GM12873 (cell line): Measurements from ENCODE around the gene CLDN16.

Experiments
- CTCF ChIP-seq: IDR thresholded peaks from 2 replicates; pipeline ENCODE4 v1.5.1; 2012; ENCODE audit warnings: low read depth, mild to moderate bottlenecking, moderate library complexity, low read length, control low read depth; ENCODE audit not compliant: insufficient read depth; ENCODE audit errors: missing control alignments

The CLDN16 gene

GRCh38 chr3:190435618-190436017, 47.7 kb downstream of the CLDN16 start:
- TF ChIP-seq CTCF = no peak

- no peak for TF ChIP-seq CTCF
Observed at GRCh38 chr3:190436331-190436730, 48.4 kb downstream of the CLDN16 start.

DNA sequence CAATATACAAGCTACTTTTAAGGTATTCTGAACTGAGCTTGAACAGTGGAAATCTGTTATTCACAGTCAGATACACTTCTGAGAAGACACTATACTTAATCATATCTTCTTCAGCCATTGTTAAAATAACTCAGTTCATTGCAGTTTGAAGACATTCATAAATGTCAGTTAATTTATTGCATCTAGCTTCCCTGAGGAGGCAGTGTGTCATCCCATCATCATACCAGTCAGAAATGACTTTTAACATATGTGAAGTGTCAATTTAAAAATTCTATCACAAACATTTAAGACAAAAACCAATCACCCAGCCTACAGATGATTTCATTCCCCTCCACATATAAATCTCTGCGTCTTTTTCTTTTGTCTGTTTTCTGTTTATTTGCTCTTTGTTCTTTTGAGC, 54.3 kb downstream of the CLDN16 start:
- TF ChIP-seq CTCF = no peak

DNA sequence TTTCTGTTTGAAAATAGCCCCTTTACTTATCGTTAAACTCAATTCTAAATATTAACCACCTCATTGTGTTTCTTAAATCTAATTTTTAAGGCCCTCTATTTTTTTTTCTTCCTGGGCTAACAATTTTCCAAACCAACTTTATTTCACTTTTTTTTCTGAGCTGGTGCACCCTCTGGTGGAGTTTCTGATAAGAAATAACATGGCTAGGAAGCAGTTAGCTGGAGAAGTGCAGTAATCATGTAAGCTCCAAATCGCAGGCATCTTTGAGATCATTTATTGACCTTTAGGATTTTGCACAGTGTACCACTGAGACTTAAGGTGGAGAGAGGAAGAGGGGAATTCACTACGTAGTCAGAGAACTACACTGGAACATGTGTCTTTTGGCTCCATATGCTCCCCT, 55.3 kb downstream of the CLDN16 start:
- TF ChIP-seq CTCF = no peak

DNA sequence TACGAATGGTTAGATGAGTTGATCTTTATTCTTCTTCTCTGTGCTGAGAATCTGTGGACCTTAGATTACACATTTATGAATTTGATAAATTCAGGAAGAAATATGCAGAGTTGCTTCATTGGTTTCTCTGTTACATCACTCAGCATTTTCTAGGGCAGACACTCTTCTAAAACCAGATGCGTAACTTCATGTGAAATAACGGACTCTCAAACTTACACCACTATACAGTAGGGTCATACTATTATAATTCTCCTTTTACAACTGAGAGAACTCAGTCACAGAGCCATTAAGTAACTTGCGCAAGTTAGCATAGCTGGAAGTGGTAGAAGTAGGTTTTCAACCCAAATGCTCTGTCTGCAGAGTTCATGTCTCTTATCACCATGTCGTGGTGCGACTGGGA, 56.0 kb downstream of the CLDN16 start:
- no peak for TF ChIP-seq CTCF

DNA sequence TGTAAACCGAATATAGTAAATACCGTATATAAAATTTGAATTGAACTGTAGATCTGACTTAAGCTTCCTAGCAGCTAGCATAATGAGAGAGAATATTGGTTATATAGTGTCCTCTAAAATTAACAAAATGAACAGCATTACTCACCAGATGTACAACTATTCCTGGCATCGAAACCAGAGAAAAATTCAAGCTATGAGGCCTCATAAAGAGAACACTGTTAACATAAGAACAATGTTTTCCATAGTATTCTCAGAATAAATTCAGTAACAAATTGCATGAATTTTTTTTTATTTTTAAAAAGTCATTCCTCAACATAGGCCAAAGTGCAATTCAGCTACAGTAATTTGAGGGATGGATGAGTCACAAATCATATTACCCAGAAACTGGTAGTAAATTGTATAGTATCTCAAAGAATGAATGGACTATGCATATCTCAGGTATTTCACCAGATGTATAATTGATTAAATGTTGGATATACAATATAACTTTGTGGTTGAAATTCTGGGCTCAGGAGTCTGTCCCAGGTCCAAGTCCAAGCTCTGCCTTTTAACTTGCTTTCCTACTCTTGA, 56.7 kb downstream of the CLDN16 start:
- TF ChIP-seq CTCF = no peak

DNA sequence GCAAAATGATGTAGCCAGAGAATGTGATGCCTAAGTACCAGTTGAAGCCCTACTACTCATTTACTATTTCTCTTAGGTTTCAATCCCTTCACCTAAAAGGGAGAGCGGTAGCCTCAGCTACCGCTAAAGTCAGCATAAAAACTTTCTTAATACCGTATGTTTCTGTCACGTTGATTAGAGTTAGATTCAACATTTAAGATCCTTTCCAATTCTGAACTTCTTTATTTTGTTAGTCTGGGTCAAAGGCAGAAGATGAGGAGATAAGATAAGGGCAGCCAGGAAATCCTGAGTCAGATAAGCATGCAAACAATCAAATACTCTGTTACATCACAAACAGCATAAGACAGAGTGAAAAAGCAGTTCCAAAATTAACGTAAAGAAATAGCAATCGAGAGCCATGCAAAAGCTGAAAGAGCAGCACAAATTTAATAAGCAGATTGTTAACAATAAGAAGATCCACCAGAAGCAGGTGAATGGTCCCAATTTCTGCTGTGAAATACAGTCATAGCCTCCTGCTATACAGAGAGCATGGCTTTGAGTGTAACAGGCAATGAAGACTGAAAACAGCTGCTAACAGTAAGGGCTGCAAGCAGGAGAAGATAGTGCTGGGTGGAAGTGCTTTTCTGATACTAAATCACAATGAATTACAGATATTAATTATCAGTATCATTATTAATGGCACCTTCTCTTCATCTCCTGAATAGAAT, 58.8 kb downstream of the CLDN16 start:
- TF ChIP-seq CTCF = no peak
